ENCODE measurements around the gene RAD54L.
A peak's percentile ranks its signal among the peaks of the same experiment; 100 is the strongest.

The RAD54L gene

DNA sequence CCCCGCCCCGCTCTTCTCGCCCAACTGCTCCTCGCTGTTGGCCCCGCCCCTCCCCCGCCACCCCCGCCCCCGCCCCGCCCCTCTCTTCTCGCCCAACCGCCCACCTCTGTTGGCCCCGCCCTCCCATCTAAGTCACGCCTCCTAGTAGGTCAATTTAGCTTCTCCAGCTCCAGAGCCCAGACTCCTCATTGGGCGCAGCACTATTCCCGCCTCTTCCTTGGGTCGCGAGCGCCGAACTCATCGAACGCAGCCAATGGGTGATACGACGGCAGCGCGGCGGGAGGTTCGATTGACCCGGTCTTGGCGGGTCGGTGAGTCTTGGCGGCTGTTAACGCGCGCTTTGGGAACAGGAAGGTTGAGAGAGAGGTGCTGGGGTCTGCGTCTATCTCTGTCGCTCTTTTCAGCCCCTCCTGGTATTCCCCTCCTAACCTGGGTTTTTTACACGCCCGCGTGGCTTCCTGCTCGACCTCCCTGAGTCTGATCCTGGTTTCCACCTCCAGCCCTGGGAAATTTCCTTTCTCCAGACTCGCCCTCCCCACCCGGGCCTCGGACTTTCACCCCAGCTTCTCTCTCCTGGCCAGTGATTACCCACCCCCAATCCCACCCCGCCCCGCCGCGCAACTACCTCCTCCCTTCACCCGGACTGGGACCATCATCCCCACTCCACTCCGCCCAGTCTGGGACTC, at the start of gene RAD54L:
RAD54L (plus strand) TSS at position 328 of the 686 bp plus-strand sequence. CDS start 643 bp downstream, outside the sequence.
- Mint-ChIP-seq H3K27me3 (no peaks in the 10 kb centered on the region), H3K4me3 (peak within 1 kb of the TSS; percentile 96), H3K9me3 (no peaks in the 10 kb centered on the region), H3K27ac (peak within 1 kb of the TSS; percentile 81), H3K36me3 (peaks cover 8% of the 10 kb centered on the region), H3K4me1 (peaks cover 18% of the 10 kb centered on the region)
- peak; percentile 96 for ATAC-seq

DNA sequence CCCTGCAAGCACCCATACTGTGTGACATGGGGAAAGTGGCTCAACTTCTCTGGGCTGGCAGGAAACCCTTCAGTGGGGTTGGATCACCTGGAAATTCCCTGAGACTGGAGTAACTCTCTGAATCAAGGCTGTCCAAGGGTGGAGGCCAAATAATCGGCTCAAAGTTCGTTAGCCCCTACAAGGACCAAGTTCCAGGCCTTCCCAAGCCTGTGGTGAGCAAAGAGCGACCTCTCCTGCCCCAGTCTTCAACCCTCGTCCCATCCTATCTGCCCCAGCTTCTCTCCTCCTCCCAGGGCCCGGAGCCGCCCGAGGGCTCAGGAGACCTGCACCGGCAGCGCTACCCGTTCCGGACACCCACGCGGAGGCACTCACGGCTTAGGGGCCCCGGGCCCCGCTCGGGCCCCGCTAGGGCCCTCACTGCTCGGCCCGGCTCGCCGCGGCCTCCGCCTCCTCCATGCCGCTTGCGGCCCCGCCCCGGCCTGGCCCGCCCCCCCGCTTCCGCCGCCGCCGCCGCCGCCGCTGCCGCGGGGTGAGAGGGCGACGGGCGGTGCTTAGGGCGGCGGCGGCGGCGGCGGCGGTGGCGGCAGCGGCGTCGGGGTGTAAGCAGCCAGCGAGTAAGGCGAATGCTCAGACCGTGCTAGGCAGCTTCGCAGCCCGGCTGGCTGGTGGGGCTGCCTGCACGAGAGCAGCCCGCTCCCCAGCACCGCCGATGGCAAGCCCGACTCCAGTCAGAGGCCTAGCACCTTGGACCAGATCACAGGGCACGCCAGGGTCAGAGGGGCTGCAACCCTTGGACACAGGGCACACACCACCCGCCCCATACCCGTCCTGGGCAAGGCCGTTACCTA, 49.4 kb upstream of the RAD54L start, which contains the start of gene POMGNT1:
POMGNT1 (minus strand) TSS at position 471 of the 848 bp plus-strand sequence. CDS start 613 bp downstream, outside the sequence.
- H3K4me1 Mint-ChIP-seq = peaks cover 23% of the 10 kb centered on the region
- H3K4me3 Mint-ChIP-seq = peak within 1 kb of the TSS; percentile 86
- peak; percentile 98 for ATAC-seq
- peak within 1 kb of the TSS; percentile 81 for H3K27ac Mint-ChIP-seq
- H3K36me3 Mint-ChIP-seq = peaks cover 11% of the 10 kb centered on the region
- peaks cover 7% of the 10 kb centered on the region for H3K27me3 Mint-ChIP-seq
- H3K9me3 Mint-ChIP-seq = no peaks in the 10 kb centered on the region

GRCh38 chr1:46199233-46199749, 48.3 kb upstream of the RAD54L start:
- Mint-ChIP-seq H3K27me3 (peaks cover 18% of the 10 kb centered on the region), H3K9me3 (no peaks in the 10 kb centered on the region), H3K4me3 (peak overlapping the region; percentile 86), H3K36me3 (peaks cover 8% of the 10 kb centered on the region), H3K27ac (peak overlapping the region; percentile 81), H3K4me1 (peaks cover 34% of the 10 kb centered on the region)
- ATAC-seq = no peak

GRCh38 chr1:46203738-46204405, 43.7 kb upstream of the RAD54L start:
- Mint-ChIP-seq H3K36me3 (no peaks in the 10 kb centered on the region), H3K4me1 (peaks cover 19% of the 10 kb centered on the region), H3K9me3 (no peaks in the 10 kb centered on the region), H3K4me3 (peak overlapping the region; percentile 81), H3K27me3 (peaks cover 18% of the 10 kb centered on the region), H3K27ac (peak overlapping the region; percentile 18)
- ATAC-seq = no peak

DNA sequence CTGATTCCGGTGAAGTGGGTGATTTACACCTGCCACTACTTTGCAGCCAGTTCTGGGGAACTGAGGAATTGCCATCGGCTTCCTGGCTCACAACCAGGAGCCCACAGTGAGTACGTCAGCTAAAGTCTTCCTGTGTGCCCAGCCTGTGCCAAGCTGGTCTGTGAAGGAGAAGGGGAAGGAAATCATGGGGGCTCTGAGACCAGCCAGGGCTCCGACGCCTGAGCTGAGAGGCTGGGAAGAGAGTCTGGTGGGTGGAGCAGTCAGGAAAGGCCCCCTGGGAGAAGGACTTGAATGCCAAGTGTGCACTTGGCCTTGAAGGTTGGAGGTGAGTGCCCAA, 43.2 kb upstream of the RAD54L start:
- peaks cover 19% of the 10 kb centered on the region for H3K4me1 Mint-ChIP-seq
- peaks cover 18% of the 10 kb centered on the region for H3K27me3 Mint-ChIP-seq
- ATAC-seq = peak; percentile 20
- no peaks in the 10 kb centered on the region for H3K36me3 Mint-ChIP-seq
- H3K4me3 Mint-ChIP-seq = peak overlapping the region; percentile 81
- no peak overlapping the region for H3K27ac Mint-ChIP-seq
- H3K9me3 Mint-ChIP-seq = no peaks in the 10 kb centered on the region

DNA sequence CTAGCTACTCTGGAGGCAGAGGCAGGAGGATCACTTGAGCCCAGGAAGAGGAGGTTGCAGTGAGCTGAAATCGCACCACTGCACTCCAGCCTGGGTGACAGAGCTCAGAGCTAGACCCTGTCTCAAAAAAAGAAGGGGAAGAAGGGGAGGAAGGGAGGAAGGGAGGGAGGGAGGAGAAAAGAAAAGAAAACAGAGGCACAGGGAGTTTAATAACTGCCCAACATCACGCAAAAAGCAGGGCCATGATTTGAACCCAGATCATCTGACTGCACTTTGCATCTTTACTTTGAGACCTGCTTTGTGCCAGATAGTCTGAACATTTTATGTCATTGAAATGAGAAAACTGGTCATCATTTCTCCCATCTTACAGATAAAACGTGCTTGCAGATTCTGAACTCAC, 42.4 kb upstream of the RAD54L start:
- no peak for ATAC-seq
- Mint-ChIP-seq H3K27ac (no peak overlapping the region), H3K4me3 (no peak overlapping the region), H3K27me3 (peaks cover 18% of the 10 kb centered on the region), H3K4me1 (peaks cover 19% of the 10 kb centered on the region), H3K9me3 (no peaks in the 10 kb centered on the region), H3K36me3 (no peaks in the 10 kb centered on the region)

- Mint-ChIP-seq H3K36me3 (no peaks in the 10 kb centered on the region), H3K27me3 (peaks cover 18% of the 10 kb centered on the region), H3K4me1 (peaks cover 19% of the 10 kb centered on the region), H3K9me3 (no peaks in the 10 kb centered on the region), H3K4me3 (no peak overlapping the region), H3K27ac (no peak overlapping the region)
- ATAC-seq = no peak
These were observed 41.8 kb upstream of the RAD54L start for GRCh38 chr1:46205791-46206190.

- no peaks in the 10 kb centered on the region for H3K36me3 Mint-ChIP-seq
- no peak overlapping the region for H3K4me3 Mint-ChIP-seq
- no peak for ATAC-seq
- no peaks in the 10 kb centered on the region for H3K9me3 Mint-ChIP-seq
- peaks cover 19% of the 10 kb centered on the region for H3K4me1 Mint-ChIP-seq
- H3K27me3 Mint-ChIP-seq = peaks cover 18% of the 10 kb centered on the region
- H3K27ac Mint-ChIP-seq = no peak overlapping the region
These were observed 41.2 kb upstream of the RAD54L start for GRCh38 chr1:46206399-46206798.

- no peaks in the 10 kb centered on the region for H3K9me3 Mint-ChIP-seq
- no peaks in the 10 kb centered on the region for H3K27me3 Mint-ChIP-seq
- no peaks in the 10 kb centered on the region for H3K36me3 Mint-ChIP-seq
- no peaks in the 10 kb centered on the region for H3K4me1 Mint-ChIP-seq
- no peak for ATAC-seq
- no peak overlapping the region for H3K4me3 Mint-ChIP-seq
- no peak overlapping the region for H3K27ac Mint-ChIP-seq
These were observed 37.0 kb upstream of the RAD54L start for GRCh38 chr1:46210561-46210960.

DNA sequence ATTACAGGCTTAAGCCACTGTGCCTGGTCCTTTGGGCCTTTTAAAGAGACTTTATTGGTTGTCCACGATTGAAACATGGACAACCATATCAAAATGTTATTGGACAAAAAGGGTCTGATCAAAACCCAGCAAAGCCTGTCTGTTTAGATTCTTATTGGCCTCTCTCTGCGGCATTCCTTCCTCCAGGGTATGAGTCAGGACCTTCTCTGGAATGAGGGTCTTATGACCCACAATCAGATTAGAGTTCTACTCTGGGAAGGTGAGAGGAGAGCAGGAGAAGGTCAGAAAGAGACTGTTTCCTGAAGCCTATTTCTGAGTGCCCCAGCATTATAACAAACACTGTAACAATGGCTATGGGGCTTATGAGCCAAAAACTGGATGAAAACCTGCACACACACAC, 36.5 kb upstream of the RAD54L start:
- no peak overlapping the region for H3K4me3 Mint-ChIP-seq
- no peaks in the 10 kb centered on the region for H3K27me3 Mint-ChIP-seq
- ATAC-seq = no peak

DNA sequence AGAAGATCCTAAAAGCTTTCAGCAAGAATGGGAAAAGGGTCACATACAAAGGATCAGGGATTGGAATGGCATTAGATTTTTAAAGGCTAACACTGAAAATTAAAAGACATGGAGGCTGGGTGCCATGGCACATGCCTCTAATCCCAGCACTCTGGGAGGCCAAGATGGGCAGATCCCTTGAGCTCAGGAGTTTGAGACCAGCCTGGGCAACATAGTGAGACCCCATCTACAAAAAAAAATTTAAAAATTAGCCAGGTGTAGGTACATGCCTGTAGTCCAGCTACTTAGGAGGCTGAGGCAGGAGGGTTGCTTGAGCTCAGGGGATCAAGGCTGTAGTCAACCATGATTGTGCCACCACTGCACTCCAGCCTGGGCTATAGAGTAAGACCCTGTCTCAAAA, 32.1 kb upstream of the RAD54L start:
- no peak for ATAC-seq
- no peaks in the 10 kb centered on the region for H3K27me3 Mint-ChIP-seq
- no peaks in the 10 kb centered on the region for H3K9me3 Mint-ChIP-seq
- H3K36me3 Mint-ChIP-seq = no peaks in the 10 kb centered on the region
- no peak overlapping the region for H3K4me3 Mint-ChIP-seq
- H3K27ac Mint-ChIP-seq = no peak overlapping the region
- no peaks in the 10 kb centered on the region for H3K4me1 Mint-ChIP-seq

More for the DNA sequence above, 36.5 kb upstream of the RAD54L start:
- no peaks in the 10 kb centered on the region for H3K36me3 Mint-ChIP-seq
- no peaks in the 10 kb centered on the region for H3K9me3 Mint-ChIP-seq
- H3K4me1 Mint-ChIP-seq = no peaks in the 10 kb centered on the region
- no peak overlapping the region for H3K27ac Mint-ChIP-seq

DNA sequence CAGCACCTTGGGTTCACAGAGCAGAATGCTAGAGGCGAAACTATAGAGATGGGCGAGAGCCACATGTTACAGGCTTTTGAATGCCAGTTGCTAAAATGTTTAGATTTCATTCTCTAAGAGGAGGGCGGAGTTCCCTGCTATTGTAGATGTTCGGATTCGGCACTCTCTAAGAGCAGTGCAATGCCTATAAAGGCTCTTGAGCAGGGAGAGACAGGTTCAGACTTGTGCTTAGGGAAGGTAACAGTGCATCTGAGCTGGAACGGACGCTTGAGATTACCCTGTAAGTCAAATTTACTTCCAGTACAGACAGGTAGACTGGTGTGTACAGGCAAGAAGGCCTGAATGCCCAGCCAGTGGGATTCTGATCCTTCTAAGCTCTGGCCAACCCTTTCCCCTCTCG, 29.1 kb upstream of the RAD54L start:
- no peak for ATAC-seq
- H3K9me3 Mint-ChIP-seq = no peaks in the 10 kb centered on the region
- peaks cover 14% of the 10 kb centered on the region for H3K27me3 Mint-ChIP-seq
- no peak overlapping the region for H3K27ac Mint-ChIP-seq
- no peak overlapping the region for H3K4me3 Mint-ChIP-seq
- H3K4me1 Mint-ChIP-seq = peaks cover 8% of the 10 kb centered on the region
- H3K36me3 Mint-ChIP-seq = no peaks in the 10 kb centered on the region

GRCh38 chr1:46219551-46220520, 27.7 kb upstream of the RAD54L start:
- peaks cover 14% of the 10 kb centered on the region for H3K27me3 Mint-ChIP-seq
- H3K27ac Mint-ChIP-seq = no peak overlapping the region
- H3K9me3 Mint-ChIP-seq = no peaks in the 10 kb centered on the region
- H3K4me3 Mint-ChIP-seq = no peak overlapping the region
- H3K4me1 Mint-ChIP-seq = peaks cover 10% of the 10 kb centered on the region
- no peaks in the 10 kb centered on the region for H3K36me3 Mint-ChIP-seq
- ATAC-seq = no peak

GRCh38 chr1:46220808-46221207, 26.8 kb upstream of the RAD54L start:
- Mint-ChIP-seq H3K4me1 (peaks cover 10% of the 10 kb centered on the region), H3K27me3 (peaks cover 14% of the 10 kb centered on the region), H3K4me3 (no peak overlapping the region), H3K36me3 (no peaks in the 10 kb centered on the region), H3K9me3 (no peaks in the 10 kb centered on the region), H3K27ac (no peak overlapping the region)
- no peak for ATAC-seq

All from stimulated activated memory B cell treated with anti-CD40 and anti-IgM and Interleukin-4, amounts not matched to agents 10 μg/mL and 1 μg/mL and 100 μg/mL, for 72 hours (primary cell).